22Rv1 (cell line): ENCODE measurements around the gene ZNF611.

Experiments
- H3K27ac ChIP-seq: fragments of 450-650 bp; 2 replicates; pipeline ENCODE4 v1.5.1; 2017
- ZFX ChIP-seq: fragments of 450-650 bp; IDR thresholded peaks from 2 replicates; pipeline ENCODE4 v1.6.1; 2017; ENCODE audit warnings: antibody characterized with exemption, borderline replicate concordance
- TF ChIP-seq, protein P1 (sequence below): fragments of 450-650 bp; IDR thresholded peaks from 2 replicates; pipeline ENCODE4 v1.5.1; 2017; ENCODE audit warnings: mild to moderate bottlenecking

The ZNF611 gene

DNA sequence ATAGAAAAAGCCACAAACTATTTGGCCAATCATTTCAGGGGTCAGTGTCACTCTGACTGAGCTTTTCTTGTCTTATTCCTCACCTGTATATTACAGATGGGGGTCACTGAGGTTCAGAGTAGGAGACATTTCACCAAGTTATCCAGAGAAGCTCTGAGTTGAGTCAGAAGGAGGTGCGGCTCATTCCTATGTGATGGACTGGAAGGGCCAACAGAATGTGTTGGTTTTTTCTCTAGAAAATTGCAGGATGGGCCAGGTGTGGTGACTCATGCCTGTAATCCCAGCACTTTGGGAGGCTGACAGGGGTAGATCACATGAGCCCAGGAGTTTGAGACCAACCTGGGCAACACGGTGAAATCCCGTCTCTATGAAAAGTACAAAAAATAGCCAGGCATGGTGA, 72.2 kb downstream of the ZNF611 start:
- H3K27ac ChIP-seq, result no peak overlapping the region
- TF ChIP-seq ZFX, result no peak
- TF ChIP-seq, protein P1, sequence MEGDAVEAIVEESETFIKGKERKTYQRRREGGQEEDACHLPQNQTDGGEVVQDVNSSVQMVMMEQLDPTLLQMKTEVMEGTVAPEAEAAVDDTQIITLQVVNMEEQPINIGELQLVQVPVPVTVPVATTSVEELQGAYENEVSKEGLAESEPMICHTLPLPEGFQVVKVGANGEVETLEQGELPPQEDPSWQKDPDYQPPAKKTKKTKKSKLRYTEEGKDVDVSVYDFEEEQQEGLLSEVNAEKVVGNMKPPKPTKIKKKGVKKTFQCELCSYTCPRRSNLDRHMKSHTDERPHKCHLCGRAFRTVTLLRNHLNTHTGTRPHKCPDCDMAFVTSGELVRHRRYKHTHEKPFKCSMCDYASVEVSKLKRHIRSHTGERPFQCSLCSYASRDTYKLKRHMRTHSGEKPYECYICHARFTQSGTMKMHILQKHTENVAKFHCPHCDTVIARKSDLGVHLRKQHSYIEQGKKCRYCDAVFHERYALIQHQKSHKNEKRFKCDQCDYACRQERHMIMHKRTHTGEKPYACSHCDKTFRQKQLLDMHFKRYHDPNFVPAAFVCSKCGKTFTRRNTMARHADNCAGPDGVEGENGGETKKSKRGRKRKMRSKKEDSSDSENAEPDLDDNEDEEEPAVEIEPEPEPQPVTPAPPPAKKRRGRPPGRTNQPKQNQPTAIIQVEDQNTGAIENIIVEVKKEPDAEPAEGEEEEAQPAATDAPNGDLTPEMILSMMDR, result no peak

DNA sequence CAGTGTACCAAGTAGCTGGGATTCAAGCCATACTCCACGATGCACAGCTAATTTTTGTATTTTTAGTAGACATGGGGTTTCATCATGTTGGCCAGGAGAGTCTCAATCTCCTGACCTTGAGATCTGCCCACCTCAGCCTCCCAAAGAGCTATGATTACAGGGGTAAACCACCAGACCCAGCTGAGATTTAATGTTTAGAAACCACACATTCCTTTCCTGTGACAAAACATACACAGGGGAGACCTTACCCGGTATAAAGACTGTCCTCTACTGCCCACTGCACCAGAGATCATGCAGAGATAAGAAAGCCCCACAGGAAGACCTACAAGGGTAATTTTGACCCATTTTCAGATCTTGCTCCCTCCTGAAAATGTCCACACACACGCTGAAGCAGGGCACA, 73.9 kb downstream of the ZNF611 start:
- no peak overlapping the region for H3K27ac ChIP-seq
- TF ChIP-seq ZFX, result no peak
- TF ChIP-seq, protein P1, result no peak

DNA sequence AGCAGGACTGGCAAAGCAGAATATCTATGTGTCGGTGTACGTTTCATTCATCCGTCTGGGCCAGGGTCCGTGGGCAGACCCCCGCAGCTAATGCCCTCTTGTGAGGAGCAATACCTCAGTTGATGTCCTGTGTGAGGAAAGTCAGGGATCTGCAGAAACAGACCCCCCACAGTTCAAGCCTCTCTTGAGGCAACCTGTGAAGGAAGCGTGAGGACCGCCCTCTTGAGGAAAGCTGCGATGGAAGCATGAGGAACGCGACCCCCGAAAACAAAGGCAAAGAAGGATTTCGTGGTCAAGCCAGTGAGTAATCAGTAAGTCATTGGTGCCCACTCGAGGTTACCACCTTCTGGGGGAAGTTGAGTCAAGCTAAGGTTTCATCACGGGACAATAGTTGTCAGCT, 75.8 kb downstream of the ZNF611 start:
- TF ChIP-seq, protein P1, result no peak
- no peak for TF ChIP-seq ZFX
- no peak overlapping the region for H3K27ac ChIP-seq

DNA sequence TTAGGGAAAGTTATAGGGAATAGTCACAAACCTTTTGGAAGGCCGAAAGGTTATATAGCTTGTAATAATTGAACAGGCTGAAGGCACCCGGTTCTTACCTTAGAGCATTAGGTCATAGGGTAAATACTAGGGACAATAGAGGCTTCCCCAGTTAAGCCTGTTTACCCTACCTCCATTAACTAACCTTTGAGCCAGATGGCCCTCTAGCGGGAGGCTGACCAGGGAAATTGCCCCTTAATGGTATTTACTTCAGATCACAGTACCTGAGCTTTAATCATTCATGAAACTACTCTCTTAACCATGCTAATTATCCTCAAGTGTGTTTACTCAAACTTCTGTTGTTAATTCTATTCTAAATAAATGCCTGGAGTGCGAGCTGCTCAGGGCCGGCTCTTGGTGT, 76.2 kb downstream of the ZNF611 start:
- H3K27ac ChIP-seq, result no peak overlapping the region
- TF ChIP-seq, protein P1, result no peak
- TF ChIP-seq ZFX, result no peak

DNA sequence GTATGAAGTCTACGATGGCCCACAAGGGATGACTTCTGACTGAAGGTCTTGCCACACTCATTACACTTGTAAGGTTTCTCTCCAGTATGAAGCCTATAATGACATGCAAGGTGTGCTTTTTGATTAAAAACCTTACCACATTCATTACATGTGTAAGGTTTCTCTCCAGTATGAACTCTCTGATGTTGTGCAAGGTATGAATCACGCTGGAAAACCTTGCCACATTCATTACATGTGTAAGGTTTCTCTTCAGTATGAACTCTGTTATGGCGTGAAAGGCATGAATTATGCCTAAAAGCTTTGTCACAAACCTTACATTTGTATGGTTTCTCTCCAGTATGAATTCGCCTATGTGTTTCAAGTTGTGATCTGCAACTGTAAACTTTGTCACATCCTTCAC, 81.7 kb downstream of the ZNF611 start:
- TF ChIP-seq ZFX, result no peak
- TF ChIP-seq, protein P1, result no peak
- no peak overlapping the region for H3K27ac ChIP-seq
